ENCODE data around the gene SLC7A6. TPM values are rescaled to one million over a fixed set of nuclear protein-coding genes. Genes with fewer than 3 reads are reported as not detected.

The SLC7A6 gene
- total RNA-seq, 1 experiment from 2014 or later: 267 TPM

DNA sequence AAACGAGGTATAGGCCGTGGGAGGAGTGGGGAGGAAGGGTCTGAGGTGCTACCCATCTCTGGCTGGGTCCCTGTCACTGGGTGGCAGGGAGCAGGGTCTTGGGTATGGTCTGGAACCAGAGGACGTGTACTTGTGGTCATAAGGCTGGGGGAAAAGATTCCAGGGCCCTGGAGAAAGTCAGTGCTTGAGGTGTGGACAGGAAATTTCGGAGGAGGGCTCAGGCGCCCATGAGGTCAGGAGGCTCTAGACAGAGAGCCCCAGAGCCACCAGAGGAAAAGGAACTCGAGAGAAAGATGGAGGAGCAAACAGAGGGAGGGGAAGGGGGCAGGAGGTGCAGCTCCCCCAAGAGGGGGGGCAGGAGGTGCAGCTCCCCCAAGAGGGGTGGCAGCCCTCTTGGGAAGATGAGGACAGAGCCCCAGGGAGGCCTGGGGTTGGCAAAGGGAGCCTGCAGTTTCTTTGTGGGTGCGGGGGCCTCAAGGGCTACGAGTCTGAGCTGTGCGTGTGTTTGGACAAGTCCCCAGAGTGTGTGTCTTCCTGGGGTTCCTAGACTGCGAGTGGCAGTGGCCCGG lies 683 bp upstream of the SLC7A6 start:
- CTCF ChIA-PET: interaction anchor here (0.9 to 5.5 kb wide), 13 partner anchors 9 to 179 kb away, joined by 3 to 98 read pairs (median 7); partner anchors contain the start of genes ESRP2, NFATC3, PLA2G15 and PRMT7
- H3K27me3 ChIP-seq (replicated peaks; ENCODE audit: control insufficient read depth, insufficient read depth, low read length): no peaks in the 10 kb centered on the region
- H3K4me3 ChIP-seq (ENCODE audit: low read depth, low read length): peak overlapping the region; percentile 94
- no peaks in the 10 kb centered on the region for H3K36me3 ChIP-seq (ENCODE audit: control insufficient read depth, insufficient read depth, low read length)
- no peak for DNase-seq
- no TSS peak for BruUV-seq (replicated peaks)
- intact Hi-C loops (cut with micrococcal nuclease; ENCODE audit: unreplicated experiment): loop anchor here (5.0 kb wide), 1 partner anchor 34 kb away; no protein-coding TSS in a partner anchor
- Mint-ChIP-seq H3K4me3 (ENCODE audit: unreplicated experiment) (peak overlapping the region; percentile 91), H3K36me3 (ENCODE audit: insufficient read depth, unreplicated experiment) (peaks cover 58% of the 10 kb centered on the region), H3K27ac (ENCODE audit: unreplicated experiment) (peak overlapping the region; percentile 98), H3K27me3 (ENCODE audit: insufficient read depth, unreplicated experiment) (no peaks in the 10 kb centered on the region), H3K9me3 (ENCODE audit: unreplicated experiment) (no peaks in the 10 kb centered on the region), H3K4me1 (ENCODE audit: low read depth, unreplicated experiment) (peaks cover 31% of the 10 kb centered on the region)
- POLR2A ChIA-PET: interaction anchor here (0.7 to 5.1 kb wide), 8 partner anchors 17 to 69 kb away, joined by 3 to 59 read pairs (median 18); partner anchors contain the start of genes ESRP2, PLA2G15, PRMT7 and SLC7A6OS
- H3K9me3 ChIP-seq: no peaks in the 10 kb centered on the region
- peaks cover 37% of the 10 kb centered on the region for H3K4me1 ChIP-seq
- no peak for TF ChIP-seq CTCF (IDR thresholded peaks at IDR 0.05; ENCODE audit: insufficient read depth in 1 of 2, low read depth in 1 of 2, low read length in 1 of 2, severe bottlenecking in 1 of 2, unreplicated experiment in 1 of 2)

- TF ChIP-seq CTCF (IDR thresholded peaks at IDR 0.05; ENCODE audit: insufficient read depth in 1 of 2, low read depth in 1 of 2, low read length in 1 of 2, severe bottlenecking in 1 of 2, unreplicated experiment in 1 of 2): no peak
- Histone ChIP-seq H3K4me3 (ENCODE audit: low read depth, low read length) (peak overlapping the region; percentile 94), H3K27me3 (replicated peaks; ENCODE audit: control insufficient read depth, insufficient read depth, low read length) (no peaks in the 10 kb centered on the region), H3K9me3 (no peaks in the 10 kb centered on the region), H3K36me3 (ENCODE audit: control insufficient read depth, insufficient read depth, low read length) (no peaks in the 10 kb centered on the region), H3K4me1 (peaks cover 44% of the 10 kb centered on the region)
- intact Hi-C loops (cut with micrococcal nuclease; ENCODE audit: unreplicated experiment): loop anchor here (1.0 to 5.0 kb wide), 4 partner anchors 16 to 63 kb away; partner anchors contain the start of genes PRMT7 and SLC7A6OS
- Mint-ChIP-seq H3K36me3 (ENCODE audit: insufficient read depth, unreplicated experiment) (peaks cover 73% of the 10 kb centered on the region), H3K4me1 (ENCODE audit: low read depth, unreplicated experiment) (peaks cover 31% of the 10 kb centered on the region), H3K4me3 (ENCODE audit: unreplicated experiment) (peak overlapping the region; percentile 91), H3K27me3 (ENCODE audit: insufficient read depth, unreplicated experiment) (no peaks in the 10 kb centered on the region), H3K27ac (ENCODE audit: unreplicated experiment) (peak overlapping the region; percentile 98), H3K9me3 (ENCODE audit: unreplicated experiment) (no peaks in the 10 kb centered on the region)
- BruUV-seq (replicated peaks): TSS peak; percentile 43
- peak; percentile 95 to 96 for DNase-seq
- ChIA-PET CTCF (interaction anchor here (2.3 to 5.5 kb wide), 6 partner anchors 16 to 180 kb away, joined by 9 to 98 read pairs (median 20); partner anchors contain the start of genes ESRP2, NFATC3, PRMT7 and SLC7A6OS), POLR2A (interaction anchor here (0.5 to 5.1 kb wide), 10 partner anchors 15 to 67 kb away, joined by 3 to 59 read pairs (median 10); partner anchors contain the start of genes ESRP2, PRMT7 and SLC7A6OS)
Measured at GRCh38 chr16:68265078-68265920, 973 bp downstream of the SLC7A6 start.
